ENCODE measurements around the gene CEP290.
"Not testable (repeated sequence)": the region's sequence is repeated elsewhere in the genome, so short reads cannot be mapped to it uniquely, and the experiment has no call there.

Gene CEP290

GRCh38 chr12:88141425-88141773 is 489 bp downstream of the CEP290 start:
- DNase-seq: no peak

GRCh38 chr12:88139711-88140110 is 2.2 kb downstream of the CEP290 start:
- DNase-seq: not testable (repeated sequence)

- not testable (repeated sequence) for DNase-seq
Observed at GRCh38 chr12:88133181-88133580, 8.7 kb downstream of the CEP290 start.

GRCh38 chr12:88132392-88132791 is 9.5 kb downstream of the CEP290 start:
- DNase-seq: no peak

GRCh38 chr12:88127855-88128254 is 14.0 kb downstream of the CEP290 start:
- DNase-seq: no peak

- DNase-seq: no peak
Observed at GRCh38 chr12:88127099-88127498, 14.8 kb downstream of the CEP290 start.

GRCh38 chr12:88122666-88123065 is 19.2 kb downstream of the CEP290 start:
- DNase-seq: no peak

GRCh38 chr12:88113871-88114270 is 28.0 kb downstream of the CEP290 start:
- DNase-seq: peak; percentile 65

- peak; percentile 55 for DNase-seq
Observed at GRCh38 chr12:88111074-88111652, 30.7 kb downstream of the CEP290 start.

GRCh38 chr12:88108021-88108420 is 33.9 kb downstream of the CEP290 start:
- DNase-seq: peak; percentile 23

GRCh38 chr12:88093573-88093972 is 48.3 kb downstream of the CEP290 start:
- DNase-seq: no peak

GRCh38 chr12:88092771-88093170 is 49.1 kb downstream of the CEP290 start:
- DNase-seq: no peak

GRCh38 chr12:88084210-88084609 is 57.7 kb downstream of the CEP290 start:
- no peak for DNase-seq

- DNase-seq: no peak
Observed at GRCh38 chr12:88083634-88084033, 58.3 kb downstream of the CEP290 start.

- DNase-seq: no peak
Observed at GRCh38 chr12:88081247-88081646, 60.6 kb downstream of the CEP290 start.

- DNase-seq: peak; percentile 18
Observed at GRCh38 chr12:88067301-88067700, 74.6 kb downstream of the CEP290 start.

- peak; percentile 19 for DNase-seq
Observed at GRCh38 chr12:88063375-88063774, 78.5 kb downstream of the CEP290 start.

- DNase-seq: no peak
Observed at GRCh38 chr12:88062474-88062873, 79.4 kb downstream of the CEP290 start.

- no peak for DNase-seq
Observed at GRCh38 chr12:88058719-88059077, 83.2 kb downstream of the CEP290 start.

- no peak for DNase-seq
Observed at GRCh38 chr12:88057994-88058718, 83.7 kb downstream of the CEP290 start.

- no peak for DNase-seq
Observed at GRCh38 chr12:88056571-88056970, 85.3 kb downstream of the CEP290 start.

- DNase-seq: peak; percentile 43
Observed at GRCh38 chr12:88052686-88053085, 89.2 kb downstream of the CEP290 start.

GRCh38 chr12:88044035-88044434 is 97.9 kb downstream of the CEP290 start:
- DNase-seq: no peak

GRCh38 chr12:88037770-88038169 is 104.1 kb downstream of the CEP290 start:
- no peak for DNase-seq
